AG10803 (cell line): ENCODE measurements around the gene DAPK1.

Experiments used
- DNase-seq: peaks from one replicate; pipeline ENCODE4 v3.0.0; 2010; ENCODE audit warnings: low read depth
- H3K4me3 ChIP-seq: 2 replicates; pipeline ENCODE4 v1.5.1; 2011; ENCODE audit warnings: mild to moderate bottlenecking, low read length, control low read depth
- CTCF ChIP-seq: conservative IDR thresholded peaks from 2 replicates; pipeline ENCODE4 v1.5.1; 2011; ENCODE audit warnings: mild to moderate bottlenecking, low read length, control low read depth, inconsistent platforms

The DAPK1 gene

GRCh38 chr9:87534036-87534435 lies 36.4 kb downstream of the DAPK1 start:
- no peak overlapping the region for H3K4me3 ChIP-seq
- TF ChIP-seq CTCF, result no peak

GRCh38 chr9:87534957-87535356 lies 37.3 kb downstream of the DAPK1 start:
- H3K4me3 ChIP-seq, result no peak overlapping the region
- TF ChIP-seq CTCF, result no peak
- DNase-seq, result no peak

More at GRCh38 chr9:87534036-87534435, 36.4 kb downstream of the DAPK1 start:
- DNase-seq, result no peak

DNA sequence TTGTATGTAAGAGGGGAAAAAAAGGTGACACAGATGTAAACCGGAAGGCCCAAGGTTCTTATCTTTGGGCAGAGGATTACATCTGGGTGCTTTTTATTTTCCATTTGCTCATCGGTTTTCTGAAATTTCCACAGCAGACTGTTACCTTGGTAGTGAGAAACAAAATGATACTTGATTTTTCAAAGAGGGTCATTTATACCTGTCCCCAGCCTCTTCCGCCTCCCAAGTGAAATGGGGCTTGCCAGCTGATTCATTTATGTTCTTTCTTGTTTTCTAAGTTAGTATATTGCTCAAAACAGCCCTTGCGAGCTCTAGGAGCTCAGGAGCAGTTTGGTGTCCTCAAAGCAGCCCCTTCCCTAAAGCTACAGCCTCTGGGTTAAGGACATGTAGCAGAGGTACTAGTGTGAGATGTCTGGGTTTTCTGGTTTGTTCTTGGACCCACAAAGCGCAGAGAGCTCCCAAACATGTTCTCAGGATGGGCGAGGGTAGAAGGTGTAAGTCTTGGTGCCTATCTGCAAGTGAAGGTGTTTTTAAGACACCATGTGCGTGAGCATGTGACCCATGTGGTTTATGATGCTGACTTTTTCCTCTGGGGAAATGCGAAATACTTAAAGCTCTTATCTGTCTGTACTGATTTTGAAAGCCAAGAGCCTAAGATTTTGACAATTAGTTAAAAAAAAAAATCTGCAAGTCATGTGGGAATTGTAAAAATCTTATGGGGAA lies 38.3 kb downstream of the DAPK1 start:
- no peak for DNase-seq
- H3K4me3 ChIP-seq, result no peak overlapping the region
- no peak for TF ChIP-seq CTCF

GRCh38 chr9:87537625-87538024 lies 40.0 kb downstream of the DAPK1 start:
- H3K4me3 ChIP-seq, result no peak overlapping the region
- DNase-seq, result no peak
- TF ChIP-seq CTCF, result no peak

GRCh38 chr9:87540444-87541105 lies 42.9 kb downstream of the DAPK1 start:
- peak; percentile 3 for DNase-seq
- TF ChIP-seq CTCF, result no peak
- H3K4me3 ChIP-seq, result no peak overlapping the region

DNA sequence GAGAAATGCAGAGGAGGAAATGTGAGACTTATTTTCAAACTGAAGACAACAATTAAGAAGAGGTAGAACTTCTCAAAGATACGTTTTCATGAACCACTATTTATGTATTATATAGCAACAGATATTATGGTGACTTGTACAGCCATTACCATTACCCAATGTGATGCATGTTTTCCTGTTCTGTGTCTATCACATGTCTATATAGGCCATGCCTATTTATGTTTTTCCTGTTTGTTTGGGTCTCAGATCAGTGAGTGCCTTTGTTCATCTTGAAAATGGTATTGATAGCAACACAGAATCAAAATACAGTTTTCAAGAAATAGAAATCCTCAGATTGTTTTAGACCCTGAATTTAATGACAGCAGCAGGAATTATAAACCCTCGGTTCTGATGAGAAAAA lies 44.0 kb downstream of the DAPK1 start:
- no peak for DNase-seq
- no peak for TF ChIP-seq CTCF

DNA sequence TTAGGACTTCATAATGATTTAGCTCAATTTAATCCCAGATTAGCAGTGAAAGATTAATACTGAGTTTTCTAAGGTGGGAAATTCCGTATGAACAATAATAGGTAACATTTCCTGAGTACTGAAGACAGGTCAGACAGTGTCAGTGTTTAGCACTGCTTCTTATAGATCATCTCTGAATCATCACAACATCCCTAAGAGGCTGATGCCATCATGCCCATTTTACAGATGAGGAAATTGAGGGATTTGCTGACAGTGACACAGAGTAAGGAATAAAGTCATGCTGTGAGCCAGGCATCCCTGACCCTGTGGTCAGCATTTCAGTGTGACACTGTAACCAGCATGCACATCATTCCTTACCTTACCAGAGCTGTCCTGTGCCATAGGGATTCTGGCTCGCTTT lies 44.5 kb downstream of the DAPK1 start:
- H3K4me3 ChIP-seq, result no peak overlapping the region
- TF ChIP-seq CTCF, result no peak
- DNase-seq, result no peak

More for the DNA sequence above, 44.0 kb downstream of the DAPK1 start:
- H3K4me3 ChIP-seq, result no peak overlapping the region
